Right lobe of liver (tissue), 4 donors: ENCODE measurements around the gene SPAG5.

Experiments
- CTCF ChIP-seq, 4 donors: fragments of 200-600 bp in 3 of 4; fragments of 450-650 bp in 1 of 4; IDR thresholded peaks; one replicate each; pipeline versions ENCODE4 v1.5.1 to v1.8.0; 2016 to 2022; ENCODE audit warnings: antibody characterized with exemption in 4 of 4, mild to moderate bottlenecking in 2 of 4
- POLR2A ChIP-seq: fragments of 450-650 bp; IDR thresholded peaks from one replicate; pipeline ENCODE4 v1.6.1; 2017; ENCODE audit warnings: antibody characterized with exemption, mild to moderate bottlenecking
- donor health status: DM: no; HTN: no; CAD: no.
- donor health status: DM: no; HTN: no; CAD: no.
- donor health status: DM: no; HTN: yes; CAD: no.

- TF ChIP-seq CTCF (IDR thresholded peaks at IDR 0.05) (no peak), POLR2A (no peak)
Observed at GRCh38 chr17:28528327-28529012, 70.4 kb downstream of the SPAG5 start.
